Measurements from ENCODE around the gene C5orf15. TPM values are rescaled to one million over a fixed set of nuclear protein-coding genes. Genes with fewer than 3 reads are reported as not detected.

C5orf15 gene
- 49.4 to 62.4 TPM (median 56.7 TPM) in 5 replicates for total RNA-seq (2022; extraction: Qiagen RNA extraction; ENCODE audit: low read depth)

GRCh38 chr5:133968204-133968980, at the start of gene C5orf15:
Gene C5orf15 (minus strand): TSS chr5:133968625. CDS start chr5:133968584, 41 bp downstream.

GRCh38 chr5:134004626-134005416, 36.4 kb upstream of the C5orf15 start, which contains the start of gene VDAC1:
Gene VDAC1 (minus strand): TSS chr5:134004975. CDS start chr5:133993012, 11,963 bp downstream.

Other genes starting within 250 kb of the C5orf15 start
- 381 to 420 TPM (median 405 TPM) in 5 replicates for gene VDAC1, start 36.4 kb upstream of the C5orf15 start, total RNA-seq (2022; extraction: Qiagen RNA extraction; ENCODE audit: low read depth)
- gene TCF7, start 146.1 kb upstream of the C5orf15 start, total RNA-seq (2022; extraction: Qiagen RNA extraction; ENCODE audit: low read depth), result 15.5 to 19.9 TPM (median 17.7 TPM) in 5 replicates
- gene SKP1, start 208.3 kb upstream of the C5orf15 start, total RNA-seq (2022; extraction: Qiagen RNA extraction; ENCODE audit: low read depth), result 621 to 779 TPM (median 638 TPM) in 5 replicates